GM19023 (cell line): ENCODE measurements around the gene MIGA2.

Source experiments
- ATAC-seq: cut with Tn5 transposase; IDR thresholded peaks from one replicate; pipeline ENCODE4 v1.9.1; 2021; ENCODE audit warnings: mild to moderate bottlenecking, moderate library complexity; ENCODE audit not compliant: unreplicated experiment

The MIGA2 gene

DNA sequence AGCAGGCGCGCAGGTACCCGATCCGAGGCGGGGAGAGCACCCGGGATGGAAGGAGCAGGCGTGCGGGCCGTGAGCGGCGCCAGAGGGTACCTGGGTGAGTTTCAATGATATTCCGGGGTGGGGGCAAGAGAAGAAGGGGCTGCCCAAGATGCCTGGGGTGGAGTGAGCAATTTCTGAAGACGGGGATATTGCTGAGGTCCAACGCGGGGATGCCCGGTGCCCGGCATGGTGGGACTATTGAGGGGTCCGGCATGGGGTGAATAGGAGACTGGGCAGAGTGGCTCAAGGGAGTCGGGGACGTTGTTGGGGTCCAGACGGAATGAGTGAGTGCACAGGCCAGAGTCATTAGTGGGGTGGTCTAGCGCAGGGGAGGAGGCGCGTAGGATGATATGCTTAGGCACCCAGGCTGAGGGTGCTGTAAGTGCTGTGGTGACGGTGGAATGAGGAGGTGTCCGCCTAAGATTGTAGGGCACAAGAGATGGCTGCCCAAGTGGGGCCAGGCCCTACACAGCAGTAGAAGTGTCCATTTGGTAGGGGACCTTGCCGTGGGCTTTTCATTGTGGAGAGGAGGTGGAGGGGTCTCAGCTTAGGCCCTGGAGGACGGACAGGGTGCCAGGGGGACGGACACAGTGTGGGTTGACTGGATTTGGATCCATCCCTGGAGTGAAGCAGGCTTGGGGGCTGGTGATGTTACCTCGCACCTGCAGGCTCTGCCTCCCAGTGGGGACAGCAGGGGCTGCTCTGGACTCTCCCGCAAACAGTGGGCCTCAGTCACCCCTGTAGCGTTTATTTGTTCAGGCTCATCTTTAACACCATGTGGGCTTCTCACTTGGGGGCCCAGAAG lies 719 bp downstream of the MIGA2 start:
- no peak for ATAC-seq

DNA sequence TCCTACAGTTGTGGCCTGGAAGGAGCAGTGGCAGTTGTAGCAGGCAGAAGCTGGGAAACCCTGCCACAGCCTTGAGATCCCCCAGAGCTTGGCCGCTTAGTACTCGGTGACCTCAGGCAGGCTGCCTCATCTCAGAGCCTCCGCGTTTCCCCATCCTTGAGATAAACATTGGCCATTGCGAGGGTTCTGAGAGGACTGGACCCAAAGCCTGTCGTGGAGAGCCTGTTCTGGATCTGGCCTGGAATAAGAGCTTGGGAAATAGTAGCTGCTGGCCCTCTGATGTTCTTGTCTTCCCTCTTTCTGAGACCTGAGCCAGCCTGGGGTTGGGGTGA lies 1.3 kb downstream of the MIGA2 start:
- no peak for ATAC-seq

DNA sequence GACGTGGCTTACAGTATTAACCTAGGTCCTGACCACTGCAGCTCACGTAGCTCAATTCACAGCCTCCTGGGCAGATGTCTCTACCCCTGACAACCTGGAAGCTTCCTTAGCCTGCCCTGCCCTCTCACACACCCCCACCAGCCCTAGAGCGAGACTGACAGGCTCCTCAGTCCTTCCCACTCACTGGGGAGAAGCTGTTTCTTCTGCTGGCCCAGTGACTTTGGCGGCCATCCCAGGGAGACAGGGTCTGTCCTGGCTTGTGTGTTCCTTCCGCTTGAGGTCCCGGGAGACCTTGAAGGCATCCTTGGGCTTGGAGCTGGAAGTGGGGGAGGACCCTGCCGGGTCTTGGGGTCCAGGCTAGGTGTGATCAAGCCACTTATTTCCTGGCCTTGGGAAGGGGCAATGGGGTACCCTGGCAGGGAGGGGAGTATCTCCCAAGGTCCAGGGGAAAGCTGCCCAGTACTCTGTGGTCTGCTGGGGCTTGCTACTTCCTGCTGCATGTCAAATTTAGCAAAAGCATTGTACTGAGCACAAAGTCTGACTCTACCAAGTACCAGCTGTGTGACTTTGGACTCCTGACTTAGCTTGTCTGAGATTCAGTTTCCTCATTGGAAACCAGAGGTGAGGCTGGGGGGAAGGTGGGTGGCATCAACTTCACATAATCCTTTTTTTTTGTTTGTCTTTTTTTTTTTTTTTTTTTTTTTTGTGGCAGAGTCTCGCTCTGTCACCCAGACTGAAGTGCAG lies 1.9 kb downstream of the MIGA2 start:
- no peak for ATAC-seq

DNA sequence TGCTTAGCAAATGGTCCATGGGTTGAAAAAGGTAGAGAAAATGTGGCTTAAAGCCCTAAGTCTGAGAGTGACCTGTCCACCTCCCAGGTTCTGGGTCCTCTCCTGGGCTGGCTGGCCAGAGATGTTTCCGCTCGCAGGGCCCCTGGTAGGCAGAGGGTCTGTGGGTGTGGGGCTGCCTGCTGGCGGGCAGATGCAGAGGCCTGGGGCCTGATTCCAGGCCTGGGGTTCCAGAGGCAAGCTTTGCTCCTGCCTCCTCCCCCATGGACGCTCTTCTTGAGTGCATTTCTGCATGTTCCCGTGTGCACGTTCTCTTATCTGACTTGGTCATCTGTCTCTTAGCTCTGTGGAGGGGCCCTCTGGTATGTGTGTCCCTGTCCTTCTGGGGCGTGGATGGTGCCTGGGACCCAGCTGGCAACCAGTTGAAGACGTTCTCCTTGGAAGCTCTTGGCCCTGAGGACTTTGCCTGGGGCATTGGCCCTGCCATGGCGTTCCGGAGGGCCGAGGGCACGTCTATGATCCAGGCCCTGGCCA lies 3.8 kb downstream of the MIGA2 start:
- no peak for ATAC-seq

DNA sequence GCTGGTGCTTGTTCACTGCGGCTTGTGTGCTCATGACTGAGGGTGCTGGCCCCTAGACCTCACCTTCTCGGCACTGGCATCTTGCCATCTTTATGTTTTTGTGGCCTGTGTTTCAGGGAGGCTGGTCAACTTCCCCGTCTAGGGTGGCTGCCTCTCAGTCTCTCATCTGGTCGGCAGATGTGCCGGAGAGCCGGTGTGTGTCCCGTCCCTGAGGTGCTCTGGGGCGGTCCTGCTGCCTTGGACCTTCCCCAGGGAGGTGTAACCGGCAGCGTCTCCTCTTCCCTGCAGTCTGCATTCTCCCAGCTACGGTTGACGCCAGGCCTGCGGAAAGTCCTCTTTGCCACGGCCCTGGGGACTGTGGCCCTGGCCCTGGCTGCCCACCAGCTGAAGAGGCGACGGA lies 5.6 kb downstream of the MIGA2 start:
- no peak for ATAC-seq

DNA sequence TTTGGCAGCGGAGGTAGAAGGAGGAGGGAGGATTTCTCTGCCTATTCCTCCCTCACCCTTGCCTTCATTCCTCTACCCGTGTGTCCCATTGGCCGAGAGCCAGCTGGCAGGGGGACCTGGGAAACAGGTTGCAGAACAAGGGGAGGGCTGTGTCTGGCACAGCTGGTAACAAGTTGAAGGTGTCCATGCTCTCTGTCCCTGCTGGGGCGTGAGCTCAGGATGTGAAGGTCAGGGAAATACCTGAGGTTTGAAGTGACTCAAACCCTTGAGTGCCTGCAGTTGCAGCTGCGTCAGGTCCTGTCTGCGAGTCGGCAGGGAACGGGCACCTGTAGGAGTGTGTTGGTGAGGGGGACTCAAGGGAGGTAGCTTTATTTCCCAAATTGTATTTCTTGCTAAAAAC lies 16.2 kb downstream of the MIGA2 start:
- no peak for ATAC-seq

DNA sequence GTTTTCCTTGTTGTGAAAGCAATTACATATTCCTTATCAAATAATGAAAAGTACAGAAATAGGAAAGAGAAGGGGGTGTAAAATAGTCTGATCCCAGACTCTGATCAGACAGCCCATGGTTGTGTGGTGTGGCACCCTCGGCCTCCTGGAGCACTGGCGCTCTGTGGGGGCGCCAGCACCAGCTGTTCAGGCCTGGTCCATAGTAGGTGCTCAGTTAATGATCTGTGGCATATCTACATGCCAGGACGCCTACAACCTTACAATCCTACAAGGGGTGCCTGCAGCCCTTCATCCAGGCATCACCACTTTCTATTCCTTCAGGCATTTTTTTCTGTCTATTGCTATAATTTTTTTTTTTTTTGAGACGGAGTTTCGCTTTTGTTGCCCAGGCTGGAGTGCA lies 16.6 kb downstream of the MIGA2 start:
- no peak for ATAC-seq

DNA sequence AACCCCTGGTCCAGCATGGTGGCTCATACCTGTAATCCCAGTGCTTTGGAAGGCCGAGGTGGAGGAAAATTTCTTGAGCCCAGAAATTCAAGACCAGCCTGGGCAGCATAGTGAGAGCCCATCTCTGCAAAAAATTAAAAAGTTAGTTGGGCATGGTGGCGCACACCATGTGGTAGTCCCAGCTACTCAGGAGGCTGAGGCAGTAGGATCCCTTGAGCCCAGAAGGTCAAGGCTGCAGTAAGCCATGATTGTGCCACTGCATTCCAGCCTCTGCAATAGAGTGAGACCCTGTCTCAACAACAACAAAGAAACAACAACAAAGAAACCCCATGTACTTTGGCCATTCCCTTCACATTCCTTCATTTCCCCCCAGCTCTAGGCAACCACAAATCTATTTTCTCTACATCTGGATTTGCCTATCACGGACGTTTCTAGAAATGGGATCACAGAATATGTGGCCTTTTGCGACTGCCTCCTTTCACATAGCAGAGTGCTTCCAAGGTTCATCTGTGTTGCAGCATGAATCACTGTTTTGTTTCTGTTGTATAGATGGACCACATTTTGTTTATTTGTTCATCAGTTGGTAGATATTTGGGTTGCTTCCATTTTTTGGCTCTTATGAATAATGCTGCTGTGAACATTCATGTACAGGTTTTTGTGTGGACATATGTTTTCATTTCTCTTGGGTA lies 17.9 kb downstream of the MIGA2 start:
- no peak for ATAC-seq

DNA sequence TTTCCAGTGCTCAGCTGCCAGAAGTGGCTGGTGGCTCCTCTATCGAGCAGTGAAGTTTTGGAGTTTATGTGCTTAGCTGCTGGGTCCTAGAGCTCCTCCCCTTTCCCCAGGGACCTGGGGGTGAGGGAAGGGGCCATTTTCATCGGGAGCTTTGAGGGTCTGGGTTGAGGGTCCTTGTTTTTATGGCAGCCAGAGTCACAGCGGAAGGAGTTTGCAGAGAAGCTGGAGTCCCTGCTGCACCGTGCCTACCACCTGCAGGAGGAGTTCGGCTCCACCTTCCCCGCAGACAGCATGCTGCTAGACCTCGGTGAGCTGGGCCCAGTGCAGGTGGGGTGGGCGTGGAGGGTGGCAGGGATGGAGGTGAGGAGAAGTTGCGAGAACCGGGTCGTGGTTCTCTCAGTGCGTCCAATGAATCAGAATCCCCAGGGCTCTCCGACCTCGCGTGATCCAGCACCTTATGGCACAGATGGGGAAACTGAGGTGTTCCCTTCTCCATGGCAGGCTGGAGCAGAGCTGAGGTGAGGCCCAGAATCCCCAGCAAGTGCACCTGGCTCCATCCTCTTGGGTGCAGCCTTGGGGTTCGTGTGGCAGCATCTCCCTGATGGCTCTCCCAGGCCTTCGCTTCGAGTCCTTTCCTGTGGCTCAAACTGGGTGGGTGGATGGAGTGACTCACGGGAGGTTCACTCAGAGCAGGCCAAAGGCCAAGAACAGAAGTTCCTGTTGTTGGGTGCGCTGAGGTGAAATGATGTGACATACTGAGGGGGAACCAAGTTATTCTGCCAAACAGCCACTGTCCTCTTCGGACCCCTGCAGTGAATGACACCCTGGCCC lies 22.8 kb downstream of the MIGA2 start:
- no peak for ATAC-seq

DNA sequence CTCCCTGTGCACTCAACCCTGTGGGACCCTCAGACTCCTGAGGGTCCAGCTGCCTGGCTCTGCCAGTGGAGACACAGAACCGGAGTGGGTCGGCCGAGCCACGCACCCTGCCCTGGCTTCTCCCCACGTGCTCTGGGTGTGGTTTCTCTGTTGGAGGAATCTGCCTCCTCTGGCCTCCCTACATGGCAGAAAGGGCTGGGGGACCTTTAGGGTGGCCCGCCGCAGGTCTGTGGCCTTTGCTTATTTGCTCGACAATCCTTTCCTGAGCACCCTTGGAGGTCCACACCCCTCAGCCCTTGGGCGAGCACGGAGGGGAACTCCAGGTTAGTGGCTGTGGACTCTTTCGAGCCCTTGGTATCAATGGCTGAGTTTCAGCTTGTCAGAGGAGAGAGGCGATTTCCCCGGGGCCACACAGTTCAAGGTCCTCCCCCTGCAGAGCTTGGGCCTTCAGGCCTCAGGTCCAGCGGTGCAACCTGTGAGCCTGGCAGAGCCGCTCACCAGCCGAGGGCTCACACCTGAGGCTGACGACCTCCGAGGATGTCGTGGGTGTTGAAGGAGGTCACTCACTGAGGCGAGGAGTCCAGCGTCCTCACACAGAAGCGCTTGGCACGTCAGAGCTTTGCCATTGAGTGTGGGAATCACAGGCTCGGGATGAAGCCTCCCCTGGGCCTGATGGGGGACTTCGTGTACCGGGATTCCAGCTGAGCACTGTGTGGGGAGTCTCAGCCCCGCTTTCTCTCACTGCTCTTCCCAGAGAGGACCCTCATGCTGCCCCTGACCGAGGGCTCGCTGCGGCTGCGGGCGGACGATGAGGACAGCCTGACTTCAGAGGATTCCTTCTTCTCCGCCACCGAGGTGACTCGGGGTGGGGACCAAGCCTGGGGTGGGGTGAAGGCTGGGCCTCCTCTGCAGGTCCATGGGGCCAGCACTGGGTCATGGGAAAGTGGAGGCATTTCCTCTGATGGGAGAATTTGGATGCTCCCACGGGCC lies 23.7 kb downstream of the MIGA2 start:
- ATAC-seq: no peak

DNA sequence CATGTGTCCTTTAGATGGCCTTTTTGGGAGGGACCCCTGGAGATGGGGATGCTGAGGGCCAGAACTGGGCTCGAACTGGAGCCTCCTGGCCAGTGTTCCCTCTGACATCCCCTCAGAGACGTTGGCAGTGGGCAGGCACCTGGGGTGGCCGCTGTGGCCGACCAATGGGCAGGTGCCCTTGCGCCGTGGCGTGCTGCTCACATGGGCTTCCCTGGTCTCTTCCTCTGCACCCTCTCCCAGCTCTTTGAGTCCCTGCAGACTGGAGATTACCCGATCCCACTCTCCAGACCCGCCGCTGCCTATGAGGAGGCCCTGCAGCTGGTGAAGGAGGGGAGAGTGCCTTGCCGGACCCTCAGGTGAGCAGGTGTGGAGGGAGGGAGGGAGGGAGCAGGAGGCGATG lies 24.6 kb downstream of the MIGA2 start:
- no peak for ATAC-seq

DNA sequence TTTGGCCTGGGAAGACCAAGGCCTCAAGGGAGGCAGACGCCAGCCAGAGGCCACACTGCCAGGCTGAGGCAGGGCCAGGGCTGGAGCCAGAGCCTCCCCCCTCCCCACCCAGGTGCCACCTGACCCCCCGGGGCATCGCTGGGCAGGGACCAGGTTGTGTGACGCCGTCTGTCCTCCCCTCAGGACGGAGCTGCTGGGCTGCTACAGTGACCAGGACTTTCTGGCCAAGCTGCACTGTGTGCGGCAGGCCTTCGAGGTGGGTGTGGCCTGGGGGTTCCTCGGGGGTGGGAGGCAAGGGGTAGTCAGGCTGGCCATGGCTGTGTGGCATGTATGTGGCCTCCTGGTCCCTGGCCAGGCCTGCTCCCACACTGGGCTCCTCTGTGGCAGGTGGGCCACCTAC lies 26.6 kb downstream of the MIGA2 start:
- ATAC-seq: no peak

DNA sequence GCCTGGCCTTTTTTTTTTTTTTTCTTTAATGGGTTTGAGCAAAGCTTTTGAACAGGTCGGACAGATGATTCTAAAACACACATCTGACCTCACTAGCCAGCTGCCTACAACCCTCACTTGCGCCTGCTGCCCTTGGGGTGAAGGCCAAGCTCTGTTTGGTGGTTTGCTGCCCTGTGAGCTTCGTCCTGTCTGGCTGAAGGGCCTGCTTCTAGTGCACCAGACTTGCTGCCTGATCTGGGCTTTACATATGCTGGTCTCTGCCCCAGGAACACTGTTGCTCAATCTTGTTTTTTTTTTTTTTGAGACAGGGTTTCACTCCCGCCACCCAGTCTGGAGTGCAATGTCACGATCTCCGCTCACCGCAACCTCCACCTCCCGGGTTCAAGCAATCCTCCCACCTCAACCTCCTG lies 28.1 kb downstream of the MIGA2 start:
- ATAC-seq: no peak

DNA sequence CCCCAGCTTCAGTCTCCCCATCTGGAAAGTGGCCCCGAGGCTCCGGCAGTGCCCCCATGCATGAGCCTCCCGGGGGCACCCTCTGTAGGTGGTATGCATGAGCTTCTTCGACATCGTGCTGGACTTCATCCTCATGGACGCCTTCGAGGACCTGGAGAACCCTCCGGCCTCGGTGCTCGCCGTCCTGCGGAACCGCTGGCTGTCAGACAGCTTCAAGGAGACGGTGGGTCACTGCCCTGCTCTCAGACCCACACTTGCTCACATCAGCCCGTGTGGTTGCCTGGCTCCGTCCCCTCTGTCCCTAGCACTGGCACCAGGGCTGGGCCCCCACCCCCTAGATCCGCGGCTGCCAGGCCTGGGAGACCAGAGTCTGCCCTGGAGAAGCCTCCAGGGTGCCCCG lies 31.7 kb downstream of the MIGA2 start:
- ATAC-seq: no peak

DNA sequence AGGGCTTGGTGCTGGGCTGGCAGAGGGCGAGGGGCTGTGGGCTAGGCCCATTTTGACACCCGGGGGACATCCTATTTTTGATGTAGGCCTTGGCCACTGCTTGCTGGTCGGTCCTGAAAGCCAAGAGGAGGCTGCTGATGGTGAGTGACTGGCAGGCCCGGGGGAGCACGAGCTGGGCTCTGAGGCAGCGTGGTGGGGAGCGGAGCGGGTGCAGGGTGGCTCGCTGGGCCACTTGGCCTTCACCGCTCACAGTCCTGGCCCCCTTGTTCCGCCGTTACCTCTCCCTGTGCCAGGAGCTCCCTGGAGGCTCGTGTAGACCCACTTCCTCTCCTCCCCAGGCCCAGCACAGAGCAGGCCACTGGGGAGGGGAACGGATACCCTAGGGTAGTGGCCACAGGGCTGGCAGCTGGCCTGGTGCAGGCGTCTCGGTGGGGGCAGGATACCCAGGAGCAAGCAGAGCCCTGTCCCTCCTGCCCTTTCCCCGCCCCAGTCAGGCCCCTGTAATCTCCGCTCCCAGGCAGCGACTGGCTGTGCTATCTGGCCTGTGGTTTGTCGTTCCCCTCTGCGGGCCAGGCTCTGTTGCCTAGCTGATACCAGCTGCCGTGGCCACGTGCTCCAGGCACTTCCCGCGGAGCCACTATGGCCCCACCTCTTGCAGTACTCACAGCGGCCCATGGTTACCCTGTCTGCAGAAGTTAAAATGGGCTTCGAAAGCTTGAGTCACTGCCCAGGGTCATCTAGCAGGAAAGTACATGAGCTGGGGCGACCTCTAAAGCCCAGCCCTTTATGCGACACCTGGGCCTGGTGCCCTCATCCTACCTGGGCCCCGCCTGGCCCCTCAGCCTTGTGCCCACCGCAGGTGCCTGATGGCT lies 32.8 kb downstream of the MIGA2 start:
- no peak for ATAC-seq

DNA sequence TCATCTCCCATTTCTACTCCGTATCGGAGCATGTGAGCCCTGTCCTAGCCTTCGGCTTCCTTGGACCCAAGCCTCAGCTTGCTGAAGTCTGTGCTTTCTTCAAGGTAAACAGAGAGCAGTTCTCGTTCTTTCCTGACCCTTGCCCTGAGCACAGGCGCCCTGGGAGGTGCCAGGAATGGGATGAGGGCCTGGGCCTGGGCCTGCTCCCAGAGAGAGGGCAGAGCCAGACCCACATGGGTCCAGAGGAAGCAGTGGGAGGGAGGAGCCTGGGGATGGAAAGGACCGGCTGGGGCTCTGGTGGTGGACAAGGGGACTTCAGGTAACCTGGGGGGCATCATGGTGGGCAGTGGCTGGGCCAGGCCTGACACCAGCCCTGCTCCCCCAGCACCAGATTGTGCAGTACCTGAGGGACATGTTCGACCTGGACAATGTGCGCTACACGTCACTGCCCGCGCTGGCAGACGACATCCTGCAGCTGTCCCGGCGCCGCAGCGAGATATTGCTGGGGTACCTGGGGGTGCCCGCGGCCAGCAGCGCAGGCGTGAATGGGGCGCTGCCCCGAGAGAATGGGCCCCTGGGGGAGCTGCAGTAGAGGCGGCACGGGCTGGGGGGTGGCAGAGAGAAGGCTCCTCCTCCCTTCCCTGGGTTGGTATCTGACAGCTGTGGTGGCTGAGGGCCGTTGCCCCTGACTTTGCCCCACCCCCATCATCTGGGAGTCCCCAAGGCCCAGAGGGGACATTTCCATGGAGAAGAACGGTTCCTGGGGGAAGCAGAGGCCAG lies 33.6 kb downstream of the MIGA2 start:
- ATAC-seq: no peak

DNA sequence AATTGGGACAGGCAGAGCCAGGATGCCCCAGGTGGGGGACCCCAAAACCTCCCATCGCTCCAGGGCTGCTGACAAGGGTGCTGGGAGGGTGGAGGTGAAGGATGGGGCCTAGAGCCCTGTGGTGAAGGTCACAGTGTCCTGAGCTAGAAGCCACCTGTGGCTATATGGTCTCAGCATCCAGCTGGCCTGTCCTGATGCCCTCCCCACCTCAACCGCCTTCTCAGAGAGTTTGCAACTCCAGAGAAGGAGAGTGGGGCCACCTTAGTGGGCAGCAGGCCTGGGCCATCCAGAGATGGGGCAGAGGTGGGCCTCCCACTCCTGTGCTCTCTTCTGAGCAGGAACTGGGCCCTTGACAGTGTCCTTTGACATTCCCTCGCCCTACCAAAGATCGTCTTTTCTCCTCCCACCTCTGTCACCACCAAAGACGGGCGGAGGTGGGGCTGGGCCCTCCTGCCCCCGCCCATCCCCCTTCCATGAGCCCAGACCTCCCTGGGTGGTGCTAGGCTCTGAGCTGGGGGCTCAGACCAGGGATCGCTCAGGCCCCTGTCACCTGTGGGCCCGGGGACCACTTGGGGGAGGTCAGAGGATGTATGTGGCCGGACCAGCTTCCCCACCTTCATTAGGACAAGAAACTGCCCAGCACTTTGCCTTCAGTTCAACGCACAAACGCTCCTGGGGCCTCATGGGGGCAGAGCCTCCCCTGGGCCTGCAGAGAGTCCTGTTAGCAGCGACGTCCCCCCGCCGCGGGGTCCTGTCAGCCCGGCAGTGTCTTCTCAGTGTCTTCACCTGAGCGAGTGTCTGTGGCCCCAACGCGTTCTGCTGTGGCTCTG lies 34.5 kb downstream of the MIGA2 start:
- no peak for ATAC-seq
